ENCODE results near the gene PFDN2.

Gene PFDN2

DNA sequence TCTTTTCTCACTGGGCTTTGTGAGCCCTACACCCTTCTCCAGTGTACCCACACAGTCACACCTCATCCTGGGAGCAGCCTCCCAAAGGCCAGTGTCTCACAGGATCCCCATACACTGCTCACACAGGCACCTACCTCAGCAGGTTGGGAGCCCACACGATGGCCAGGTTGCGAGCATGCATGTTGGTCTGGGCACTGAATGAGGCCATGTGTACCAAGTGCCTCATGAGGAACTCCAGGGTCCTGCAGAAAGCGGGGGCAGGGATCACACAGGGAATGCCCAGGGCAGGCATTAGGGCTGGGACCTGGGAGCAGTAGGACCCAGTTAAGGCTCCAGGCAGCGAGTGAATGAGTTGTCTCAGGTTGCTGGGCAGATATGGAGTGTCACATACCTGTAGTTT is 63.6 kb downstream of the PFDN2 start:
- no peak for DNase-seq (ENCODE audit: low read depth in 3 of 3)

DNA sequence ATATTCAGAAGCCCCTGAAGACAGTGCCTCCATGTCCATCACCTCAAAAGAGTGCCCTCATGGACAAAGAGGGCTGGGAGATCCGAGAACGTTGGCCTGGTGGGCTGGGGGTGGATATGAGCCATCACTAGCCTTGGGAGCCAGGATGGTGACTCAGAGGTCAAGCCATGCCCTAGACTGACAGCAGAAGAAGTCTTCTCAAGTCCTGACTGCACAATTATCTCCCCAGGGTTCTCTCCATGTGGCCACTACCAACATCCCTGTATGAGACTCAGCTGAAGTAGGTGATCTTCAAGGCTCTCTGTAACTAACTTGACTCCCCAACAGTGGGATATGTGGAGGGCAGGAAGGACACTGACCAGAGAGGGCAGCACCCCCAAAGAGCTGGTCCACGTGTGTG is 64.9 kb downstream of the PFDN2 start:
- no peak for DNase-seq (ENCODE audit: low read depth in 3 of 3)

GRCh38 chr1:161051219-161051618 is 66.6 kb downstream of the PFDN2 start:
- DNase-seq (ENCODE audit: low read depth in 3 of 3): no peak

Data from stimulated activated CD4-positive, alpha-beta T cell treated with anti-CD3 and anti-CD28 coated beads, TNF-alpha, amount 100 ng/mL, for 4 hours (primary cell).